ENCODE results near the gene NKX1-1. TPM values are rescaled to one million over a fixed set of nuclear protein-coding genes. Genes with fewer than 3 reads are reported as not detected.

Gene NKX1-1
- total and polyA plus RNA-seq, 9 donors, result not detected

DNA sequence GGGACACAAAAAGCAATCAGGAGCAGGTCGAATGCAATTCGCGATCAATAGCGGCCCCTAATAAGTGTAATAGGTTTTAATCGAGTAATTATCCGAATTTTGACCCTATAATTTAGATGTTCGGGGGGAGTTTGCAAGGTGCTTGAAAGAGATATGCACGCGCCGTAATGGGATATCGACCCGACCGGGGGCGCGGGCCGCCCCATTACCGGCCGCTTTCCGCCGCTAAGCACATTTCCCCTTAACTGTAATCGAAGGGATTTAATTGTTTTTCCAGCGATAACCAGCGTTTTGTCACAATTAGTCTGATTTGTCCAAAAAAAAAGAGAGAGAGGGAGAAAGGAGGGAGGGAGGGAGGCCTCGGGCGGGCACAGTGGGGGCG is 997 bp downstream of the NKX1-1 start:
- peaks cover 88% of the 10 kb centered on the region for H3K27me3 ChIP-seq (ENCODE audit: control insufficient read depth, insufficient read depth, low read length)
- DNase-seq, result no peak
- no peak overlapping the region for H3K4me3 ChIP-seq (ENCODE audit: low read length)
- 4% methylated on average over 22 of the region's 26 CpGs for WGBS (ENCODE audit: insufficient coverage)
- H3K9me3 ChIP-seq (replicated peaks; ENCODE audit: control insufficient read depth, low read depth, low read length), result no peaks in the 10 kb centered on the region
- H3K36me3 ChIP-seq (ENCODE audit: control insufficient read depth, insufficient read depth, low read length), result no peaks in the 10 kb centered on the region
- no peaks in the 10 kb centered on the region for H3K4me1 ChIP-seq (ENCODE audit: control insufficient read depth, insufficient read depth, low read length)
- H3K27ac ChIP-seq (ENCODE audit: low read length), result no peak overlapping the region

DNA sequence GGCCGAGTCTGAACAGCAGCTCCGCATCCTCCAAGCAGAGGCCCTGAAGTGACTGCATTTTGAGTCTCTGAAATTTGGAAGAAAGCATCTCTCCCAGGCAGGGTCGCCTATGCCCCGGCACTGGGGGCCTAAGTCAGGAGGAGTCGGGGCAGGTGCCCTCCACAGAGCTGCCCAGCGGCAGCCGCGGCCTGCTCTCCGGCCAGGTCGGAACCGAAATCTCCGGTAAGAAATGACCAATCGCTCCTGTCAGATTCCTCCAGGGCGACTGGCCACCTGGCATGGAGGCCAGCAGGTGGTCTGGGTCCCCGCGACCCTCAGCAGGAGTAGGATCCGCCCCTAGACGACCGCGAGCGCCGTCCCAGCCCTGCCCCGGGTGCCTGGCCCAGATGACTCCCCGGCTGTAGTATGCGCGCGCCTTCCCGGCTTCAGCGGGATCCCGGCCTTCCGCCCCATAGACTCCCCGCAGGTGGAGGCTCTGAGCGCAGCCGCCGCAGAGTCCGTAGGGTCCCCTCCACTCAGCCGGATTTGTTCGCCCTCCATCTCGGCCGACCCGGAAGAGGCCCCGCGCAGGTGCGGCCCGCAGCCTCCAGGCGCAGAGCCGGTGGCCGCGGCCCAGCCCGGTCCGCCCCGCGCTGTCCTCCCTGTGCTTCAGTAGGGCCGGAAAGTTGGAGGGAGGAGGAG is 1.5 kb downstream of the NKX1-1 start:
- Histone ChIP-seq H3K4me1 (ENCODE audit: control insufficient read depth, insufficient read depth, low read length) (no peaks in the 10 kb centered on the region), H3K36me3 (ENCODE audit: control insufficient read depth, insufficient read depth, low read length) (no peaks in the 10 kb centered on the region), H3K4me3 (ENCODE audit: low read length) (no peak overlapping the region), H3K27ac (ENCODE audit: low read length) (no peak overlapping the region), H3K9me3 (replicated peaks; ENCODE audit: control insufficient read depth, low read depth, low read length) (no peaks in the 10 kb centered on the region), H3K27me3 (ENCODE audit: control insufficient read depth, insufficient read depth, low read length) (peaks cover 89% of the 10 kb centered on the region)
- WGBS (ENCODE audit: insufficient coverage), result 4% methylated on average over 50 of the region's 54 CpGs
- DNase-seq, result no peak

DNA sequence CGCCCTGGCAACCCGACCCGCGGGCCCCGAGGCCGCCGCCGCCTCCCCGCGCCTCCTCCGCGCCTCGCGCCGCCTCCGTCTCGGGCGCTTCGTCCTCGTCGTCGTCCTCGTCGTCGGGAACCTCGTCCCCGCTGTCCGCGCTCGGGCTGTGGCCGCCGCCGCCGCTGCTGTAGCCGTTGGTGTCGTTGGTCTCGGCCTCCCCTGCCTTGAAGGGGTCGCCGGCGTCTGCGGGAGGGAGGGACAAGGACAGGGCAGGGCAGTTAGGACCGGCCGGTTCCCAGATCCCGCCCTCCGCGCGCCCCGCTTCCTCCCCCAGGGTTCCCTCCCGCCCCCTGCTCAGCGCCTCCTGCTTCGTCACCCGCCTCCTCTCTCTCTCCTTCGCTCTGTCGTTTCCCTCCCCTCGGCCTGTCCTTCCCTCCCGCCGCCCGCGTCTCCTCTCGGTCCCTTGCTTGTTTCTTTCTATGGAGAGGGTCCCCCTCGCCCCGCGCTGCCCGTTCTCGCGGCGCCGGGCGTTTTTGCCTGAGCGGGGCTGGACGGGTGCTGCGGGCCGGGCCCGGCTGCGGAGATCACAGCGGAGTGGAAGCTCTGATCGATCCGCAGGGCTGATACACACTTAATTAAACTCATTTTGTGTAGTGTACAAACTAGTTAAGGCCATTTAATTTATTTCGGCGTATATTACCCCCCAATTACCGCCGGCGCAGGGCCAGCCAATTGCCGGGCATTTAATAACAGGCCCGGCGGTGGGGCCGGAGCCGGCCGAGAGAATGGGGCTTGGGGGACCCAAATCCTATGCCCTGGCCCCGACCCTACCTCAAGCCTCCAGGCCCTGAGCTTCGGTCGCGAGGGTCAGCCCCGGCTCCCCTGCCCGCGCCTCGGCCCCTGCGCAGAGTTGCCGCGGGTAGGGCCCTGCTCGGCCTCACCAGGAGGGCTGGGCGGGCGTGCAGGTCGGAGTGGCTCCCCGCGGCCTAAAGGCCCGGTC is 2.4 kb downstream of the NKX1-1 start:
- H3K27ac ChIP-seq (ENCODE audit: low read length), result no peak overlapping the region
- no peaks in the 10 kb centered on the region for H3K4me1 ChIP-seq (ENCODE audit: control insufficient read depth, insufficient read depth, low read length)
- peaks cover 86% of the 10 kb centered on the region for H3K27me3 ChIP-seq (ENCODE audit: control insufficient read depth, insufficient read depth, low read length)
- no peak overlapping the region for H3K4me3 ChIP-seq (ENCODE audit: low read length)
- peaks cover 3% of the 10 kb centered on the region for H3K9me3 ChIP-seq (replicated peaks; ENCODE audit: control insufficient read depth, low read depth, low read length)
- H3K36me3 ChIP-seq (ENCODE audit: control insufficient read depth, insufficient read depth, low read length), result no peaks in the 10 kb centered on the region
- DNase-seq, result no peak
- 2% methylated on average over 83 of the region's 107 CpGs for WGBS (ENCODE audit: insufficient coverage)

GRCh38 chr4:1403177-1403583 is 3.1 kb downstream of the NKX1-1 start:
- H3K4me3 ChIP-seq (ENCODE audit: low read length), result no peak overlapping the region
- no peaks in the 10 kb centered on the region for H3K36me3 ChIP-seq (ENCODE audit: control insufficient read depth, insufficient read depth, low read length)
- H3K4me1 ChIP-seq (ENCODE audit: control insufficient read depth, insufficient read depth, low read length), result no peaks in the 10 kb centered on the region
- H3K9me3 ChIP-seq (replicated peaks; ENCODE audit: control insufficient read depth, low read depth, low read length), result peaks cover 8% of the 10 kb centered on the region
- WGBS (ENCODE audit: insufficient coverage), result 2% methylated on average over 58 of the region's 58 CpGs
- peaks cover 79% of the 10 kb centered on the region for H3K27me3 ChIP-seq (ENCODE audit: control insufficient read depth, insufficient read depth, low read length)
- no peak for DNase-seq
- H3K27ac ChIP-seq (ENCODE audit: low read length), result no peak overlapping the region

DNA sequence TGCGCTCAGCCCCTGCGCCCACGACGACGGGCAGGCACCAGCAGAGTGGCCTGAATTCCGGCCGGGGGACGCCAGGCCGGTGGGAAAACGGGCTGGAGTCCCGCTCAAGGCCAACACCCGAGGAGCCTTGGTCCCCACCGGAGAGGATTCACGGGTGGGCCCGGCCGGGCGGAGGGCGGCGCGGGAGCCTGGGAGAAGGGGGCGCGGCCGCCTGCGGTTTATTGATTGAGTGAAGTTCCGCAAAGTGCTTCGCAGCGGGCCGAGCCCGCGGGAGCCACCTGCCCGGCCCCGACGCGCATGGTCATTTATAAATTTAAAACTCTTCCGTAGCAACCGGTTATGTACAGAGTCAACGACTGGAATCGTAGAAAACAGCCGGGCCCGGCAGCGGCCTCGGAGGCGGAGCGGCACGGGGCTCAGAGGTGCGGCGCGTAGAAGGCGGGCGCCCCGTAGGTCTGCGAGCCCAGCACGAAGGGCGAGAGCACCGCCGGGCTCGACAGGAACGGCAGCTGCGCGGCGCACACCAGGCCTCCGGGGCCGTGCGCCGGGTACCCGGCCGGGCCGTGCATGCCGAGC is 3.6 kb downstream of the NKX1-1 start:
- H3K4me3 ChIP-seq (ENCODE audit: low read length), result no peak overlapping the region
- peaks cover 74% of the 10 kb centered on the region for H3K27me3 ChIP-seq (ENCODE audit: control insufficient read depth, insufficient read depth, low read length)
- no peak overlapping the region for H3K27ac ChIP-seq (ENCODE audit: low read length)
- DNase-seq, result no peak
- H3K36me3 ChIP-seq (ENCODE audit: control insufficient read depth, insufficient read depth, low read length), result no peaks in the 10 kb centered on the region
- H3K4me1 ChIP-seq (ENCODE audit: control insufficient read depth, insufficient read depth, low read length), result no peaks in the 10 kb centered on the region
- 2% methylated on average over 63 of the region's 69 CpGs for WGBS (ENCODE audit: insufficient coverage)
- peaks cover 8% of the 10 kb centered on the region for H3K9me3 ChIP-seq (replicated peaks; ENCODE audit: control insufficient read depth, low read depth, low read length)

DNA sequence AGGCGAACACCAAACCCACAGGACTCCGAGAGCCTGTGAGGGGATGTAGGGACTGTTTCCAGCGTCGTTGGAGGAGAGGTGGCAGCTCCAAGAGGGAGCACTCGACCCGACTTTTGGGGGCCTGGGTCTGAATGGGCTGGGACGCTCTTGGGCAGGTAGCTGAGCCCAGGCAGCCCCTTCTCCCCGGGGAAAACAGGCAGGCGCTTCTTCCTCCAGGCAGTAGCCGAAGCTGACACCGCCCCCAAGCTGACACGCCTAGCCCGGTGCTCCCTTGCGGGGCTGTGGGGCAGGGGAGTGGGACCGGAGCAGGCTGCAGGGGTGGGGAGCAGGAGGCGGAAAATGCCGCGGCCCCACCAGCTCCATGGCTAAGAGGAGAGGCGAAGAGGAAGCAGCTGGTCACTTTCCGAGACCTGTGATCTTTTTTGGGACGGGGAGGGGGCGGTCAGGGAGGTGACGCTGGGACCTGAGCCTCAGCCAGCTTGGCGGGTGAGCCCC is 4.2 kb downstream of the NKX1-1 start:
- no peak overlapping the region for H3K27ac ChIP-seq (ENCODE audit: low read length)
- 3% methylated on average over 17 of the region's 24 CpGs for WGBS (ENCODE audit: insufficient coverage)
- H3K27me3 ChIP-seq (ENCODE audit: control insufficient read depth, insufficient read depth, low read length), result peaks cover 69% of the 10 kb centered on the region
- H3K36me3 ChIP-seq (ENCODE audit: control insufficient read depth, insufficient read depth, low read length), result no peaks in the 10 kb centered on the region
- no peak overlapping the region for H3K4me3 ChIP-seq (ENCODE audit: low read length)
- H3K9me3 ChIP-seq (replicated peaks; ENCODE audit: control insufficient read depth, low read depth, low read length), result peaks cover 10% of the 10 kb centered on the region
- H3K4me1 ChIP-seq (ENCODE audit: control insufficient read depth, insufficient read depth, low read length), result no peaks in the 10 kb centered on the region
- DNase-seq, result no peak

DNA sequence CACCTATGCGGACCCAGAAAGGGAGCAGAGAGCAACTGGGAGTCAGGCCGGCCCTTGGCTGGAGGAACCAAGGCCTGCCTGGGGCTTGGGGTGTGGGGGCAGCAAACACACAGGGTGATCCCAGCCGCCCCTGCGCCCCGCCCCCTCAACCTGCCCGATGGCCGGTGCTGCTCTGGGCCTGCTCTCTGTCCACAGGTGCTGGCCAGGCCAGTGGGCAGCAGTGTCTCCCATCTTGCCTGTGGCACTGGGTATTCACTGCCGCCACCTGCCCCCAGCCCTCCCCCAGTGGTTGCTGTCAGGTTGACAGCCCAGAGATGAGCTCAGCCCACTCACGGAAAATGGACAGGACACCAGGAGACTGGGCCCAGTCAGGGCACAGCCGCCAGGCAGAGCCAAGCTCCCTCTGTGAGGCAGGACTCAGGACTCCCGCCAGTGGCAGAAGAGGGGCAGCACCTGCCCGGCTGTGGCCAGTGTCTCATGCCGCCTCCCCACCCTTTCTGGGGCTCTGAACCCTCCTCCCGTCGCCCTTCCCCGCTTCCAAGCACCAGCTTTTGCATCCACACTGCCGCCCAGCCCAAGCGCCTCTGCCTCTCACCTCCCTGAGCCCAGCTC is 4.7 kb downstream of the NKX1-1 start:
- Histone ChIP-seq H3K27me3 (ENCODE audit: control insufficient read depth, insufficient read depth, low read length) (peaks cover 63% of the 10 kb centered on the region), H3K4me1 (ENCODE audit: control insufficient read depth, insufficient read depth, low read length) (no peaks in the 10 kb centered on the region), H3K36me3 (ENCODE audit: control insufficient read depth, insufficient read depth, low read length) (no peaks in the 10 kb centered on the region), H3K27ac (ENCODE audit: low read length) (no peak overlapping the region), H3K4me3 (ENCODE audit: low read length) (no peak overlapping the region), H3K9me3 (replicated peaks; ENCODE audit: control insufficient read depth, low read depth, low read length) (peaks cover 16% of the 10 kb centered on the region)
- no peak for DNase-seq
- 34% methylated on average over 13 of the region's 18 CpGs for WGBS (ENCODE audit: insufficient coverage)

- DNase-seq, result no peak
- Histone ChIP-seq H3K4me3 (ENCODE audit: low read length) (no peak overlapping the region), H3K9me3 (replicated peaks; ENCODE audit: control insufficient read depth, low read depth, low read length) (peaks cover 22% of the 10 kb centered on the region), H3K27ac (ENCODE audit: low read length) (no peak overlapping the region), H3K36me3 (ENCODE audit: control insufficient read depth, insufficient read depth, low read length) (no peaks in the 10 kb centered on the region), H3K27me3 (ENCODE audit: control insufficient read depth, insufficient read depth, low read length) (peaks cover 63% of the 10 kb centered on the region), H3K4me1 (ENCODE audit: control insufficient read depth, insufficient read depth, low read length) (no peaks in the 10 kb centered on the region)
- WGBS (ENCODE audit: insufficient coverage), result 38% methylated on average over 3 of the region's 14 CpGs
Measured at GRCh38 chr4:1400831-1401408, 5.3 kb downstream of the NKX1-1 start.

GRCh38 chr4:1400191-1400805 is 5.9 kb downstream of the NKX1-1 start:
- Histone ChIP-seq H3K4me1 (ENCODE audit: control insufficient read depth, insufficient read depth, low read length) (no peaks in the 10 kb centered on the region), H3K27me3 (ENCODE audit: control insufficient read depth, insufficient read depth, low read length) (peaks cover 58% of the 10 kb centered on the region), H3K4me3 (ENCODE audit: low read length) (no peak overlapping the region), H3K9me3 (replicated peaks; ENCODE audit: control insufficient read depth, low read depth, low read length) (peaks cover 22% of the 10 kb centered on the region), H3K36me3 (ENCODE audit: control insufficient read depth, insufficient read depth, low read length) (no peaks in the 10 kb centered on the region), H3K27ac (ENCODE audit: low read length) (no peak overlapping the region)
- DNase-seq, result no peak
- 78% methylated on average over 11 of the region's 11 CpGs for WGBS (ENCODE audit: insufficient coverage)

All from muscle of leg (tissue), 11 donors.